H9 (cell line): ENCODE data around the gene LYRM9. TPM values are rescaled to one million over a fixed set of nuclear protein-coding genes. Genes with fewer than 3 reads are reported as not detected.

Experiments used
- DNase-seq: peaks from one replicate; pipeline ENCODE4 v3.0.0-alpha.2; 2017
- H2AFZ ChIP-seq: one replicate; pipeline ENCODE4 v1.6.1; 2013; ENCODE audit warnings: mild to moderate bottlenecking, low read length, control low read depth, moderate library complexity
- H2AK5ac ChIP-seq: 2 replicates; pipeline ENCODE4 v1.6.1; 2013; ENCODE audit warnings: low read length, control low read depth, mixed read lengths; ENCODE audit not compliant: insufficient read length
- H2BK120ac ChIP-seq: one replicate; pipeline ENCODE4 v1.6.1; 2013; ENCODE audit warnings: low read depth, mild to moderate bottlenecking, low read length, control low read depth, inconsistent platforms; ENCODE audit not compliant: poor library complexity, severe bottlenecking
- H2BK12ac ChIP-seq: 2 replicates; pipeline ENCODE4 v1.6.1; 2013; ENCODE audit warnings: low read length, control low read depth, mixed read lengths, low read depth; ENCODE audit not compliant: insufficient read length
- H2BK15ac ChIP-seq: 2 replicates; pipeline ENCODE4 v1.6.1; 2013; ENCODE audit warnings: low read depth, low read length, control low read depth
- H2BK20ac ChIP-seq: one replicate; pipeline ENCODE4 v1.6.1; 2013; ENCODE audit warnings: low read depth, mild to moderate bottlenecking, low read length, control low read depth, inconsistent platforms; ENCODE audit not compliant: poor library complexity, severe bottlenecking
- H2BK5ac ChIP-seq: 2 replicates; pipeline ENCODE4 v1.6.1; 2013; ENCODE audit warnings: low read length, control low read depth, mixed read lengths; ENCODE audit not compliant: insufficient read length
- H3K14ac ChIP-seq: 2 replicates; pipeline ENCODE4 v1.6.1; 2013; ENCODE audit warnings: low read length, control low read depth; ENCODE audit not compliant: insufficient read depth
- H3K18ac ChIP-seq: 2 replicates; pipeline ENCODE4 v1.6.1; 2013; ENCODE audit warnings: low read depth, mild to moderate bottlenecking, mixed read lengths, low read length, control low read depth; ENCODE audit not compliant: insufficient read length
- H3K23ac ChIP-seq: 2 replicates; pipeline ENCODE4 v1.6.1; 2013; ENCODE audit warnings: low read length, control low read depth, mixed read lengths, low read depth; ENCODE audit not compliant: insufficient read length
- H3K23me2 ChIP-seq: 2 replicates; pipeline ENCODE4 v1.6.1; 2013; ENCODE audit warnings: low read depth, mild to moderate bottlenecking, mixed read lengths, low read length, control low read depth; ENCODE audit not compliant: insufficient read length, poor library complexity, severe bottlenecking
- H3K27ac ChIP-seq: 2 replicates; pipeline ENCODE4 v1.5.1; 2013; ENCODE audit warnings: low read length, control low read depth, mixed read lengths, low read depth; ENCODE audit not compliant: insufficient read length
- H3K27me3 ChIP-seq: 2 replicates; pipeline ENCODE4 v1.6.1; 2013; ENCODE audit warnings: low read length, control low read depth, inconsistent platforms; ENCODE audit not compliant: insufficient read depth
- H3K4ac ChIP-seq: 2 replicates; pipeline ENCODE4 v1.6.1; 2013; ENCODE audit warnings: low read depth, mild to moderate bottlenecking, control low read depth, inconsistent platforms, low read length, moderate library complexity
- H3K4me1 ChIP-seq: 2 replicates; pipeline ENCODE4 v1.6.1; 2013; ENCODE audit warnings: low read length, control low read depth, inconsistent platforms; ENCODE audit not compliant: insufficient read depth
- H3K4me2 ChIP-seq: 2 replicates; pipeline ENCODE4 v1.6.1; 2013; ENCODE audit warnings: low read length, control low read depth, mixed read lengths; ENCODE audit not compliant: insufficient read length, insufficient read depth
- H3K56ac ChIP-seq: 2 replicates; pipeline ENCODE4 v1.6.1; 2013; ENCODE audit warnings: low read depth, mild to moderate bottlenecking, mixed read lengths, low read length, control low read depth; ENCODE audit not compliant: insufficient read length
- H3K79me1 ChIP-seq: 2 replicates; pipeline ENCODE4 v1.6.1; 2013; ENCODE audit warnings: low read depth, mild to moderate bottlenecking, moderate library complexity, low read length, control low read depth, inconsistent platforms; ENCODE audit not compliant: insufficient read depth, poor library complexity, severe bottlenecking
- H3K79me2 ChIP-seq: 2 replicates; pipeline ENCODE4 v1.6.1; 2013; ENCODE audit warnings: low read length, control low read depth, inconsistent platforms; ENCODE audit not compliant: insufficient read depth
- H3K9ac ChIP-seq: 2 replicates; pipeline ENCODE4 v1.6.1; 2013; ENCODE audit warnings: low read length, control low read depth, mixed read lengths; ENCODE audit not compliant: insufficient read length; ENCODE audit errors: extremely low read depth
- H3K9me3 ChIP-seq: one replicate; pipeline ENCODE4 v1.6.1; 2013; ENCODE audit warnings: low read depth, low read length, inconsistent platforms; ENCODE audit not compliant: control insufficient read depth
- H3T11ph ChIP-seq: one replicate; pipeline ENCODE4 v1.6.1; 2013; ENCODE audit warnings: mild to moderate bottlenecking, low read length, control low read depth, inconsistent platforms
- H4K20me1 ChIP-seq: one replicate; pipeline ENCODE4 v1.6.1; 2013; ENCODE audit not compliant: control insufficient read depth, insufficient read length, insufficient read depth
- H4K5ac ChIP-seq: 2 replicates; pipeline ENCODE4 v1.6.1; 2013; ENCODE audit warnings: low read depth, mild to moderate bottlenecking, mixed read lengths, low read length, control low read depth; ENCODE audit not compliant: insufficient read length
- H4K8ac ChIP-seq: replicated peaks from 2 replicates; pipeline ENCODE4 v1.6.1; 2013; ENCODE audit warnings: low read length, control low read depth, mixed read lengths, low read depth; ENCODE audit not compliant: insufficient read length
- H4K91ac ChIP-seq: 2 replicates; pipeline ENCODE4 v1.6.1; 2013; ENCODE audit warnings: low read depth, mild to moderate bottlenecking, moderate library complexity, mixed read lengths, low read length, control low read depth; ENCODE audit not compliant: insufficient read length
- H3K27ac Mint-ChIP-seq, 3 experiments: 2 replicates in 2 of 3; 3 replicates in 1 of 3; pipeline ENCODE4 v1.8.0; 2020 to 2021; ENCODE audit warnings: mixed read lengths in 3 of 3, mild to moderate bottlenecking in 1 of 3, moderate library complexity in 1 of 3
- H3K27me3 Mint-ChIP-seq: 2 replicates; pipeline ENCODE4 v1.8.0; 2021; ENCODE audit warnings: low read depth, mild to moderate bottlenecking, moderate library complexity, mixed read lengths
- H3K36me3 Mint-ChIP-seq, 3 experiments: 2 replicates in 2 of 3; 3 replicates in 1 of 3; pipeline ENCODE4 v1.8.0; 2020 to 2021; ENCODE audit warnings: low read depth in 3 of 3, mixed read lengths in 3 of 3; ENCODE audit not compliant: insufficient read depth in 1 of 3
- H3K4me1 Mint-ChIP-seq, 2 experiments: 2 replicates each; pipeline ENCODE4 v1.8.0; 2020; ENCODE audit warnings: mixed read lengths in 2 of 2
- H3K4me3 Mint-ChIP-seq, 2 experiments: 2 replicates in 1 of 2; 3 replicates in 1 of 2; pipeline ENCODE4 v1.8.0; 2020 to 2021; ENCODE audit warnings: mild to moderate bottlenecking in 2 of 2, mixed read lengths in 2 of 2, moderate library complexity in 1 of 2
- H3K9me3 Mint-ChIP-seq, 2 experiments: 2 replicates in 1 of 2; 3 replicates in 1 of 2; pipeline ENCODE4 v1.8.0; 2020; ENCODE audit warnings: mild to moderate bottlenecking in 2 of 2, mixed read lengths in 2 of 2, moderate library complexity in 1 of 2
- CTCF ChIP-seq: fragments of 200-600 bp; sonication (generic); conservative IDR thresholded peaks from 3 replicates; pipeline ENCODE4 v1.8.0; 2021; ENCODE audit warnings: antibody characterized with exemption, mild to moderate bottlenecking
- WGBS: extraction: QIAGEN DNeasy Blood & Tissue Kit; methylation state at CpG from one replicate; pipeline ENCODE4 v1.1.7; 2013; ENCODE audit warnings: missing lambda C conversion rate, low lambda C conversion rate, mixed read lengths; ENCODE audit not compliant: insufficient read length; ENCODE audit errors: extremely low coverage; 5-methylcytosine and 5-hydroxymethylcytosine counted together
- total RNA-seq: library from RNA; stranded (reverse); gene quantifications from 2 replicates; pipeline ENCODE4 v1.2.1, GENCODE V29; 2021

Gene LYRM9
- total RNA-seq, 1 experiment from 2014 or later: 2.2 TPM

DNA sequence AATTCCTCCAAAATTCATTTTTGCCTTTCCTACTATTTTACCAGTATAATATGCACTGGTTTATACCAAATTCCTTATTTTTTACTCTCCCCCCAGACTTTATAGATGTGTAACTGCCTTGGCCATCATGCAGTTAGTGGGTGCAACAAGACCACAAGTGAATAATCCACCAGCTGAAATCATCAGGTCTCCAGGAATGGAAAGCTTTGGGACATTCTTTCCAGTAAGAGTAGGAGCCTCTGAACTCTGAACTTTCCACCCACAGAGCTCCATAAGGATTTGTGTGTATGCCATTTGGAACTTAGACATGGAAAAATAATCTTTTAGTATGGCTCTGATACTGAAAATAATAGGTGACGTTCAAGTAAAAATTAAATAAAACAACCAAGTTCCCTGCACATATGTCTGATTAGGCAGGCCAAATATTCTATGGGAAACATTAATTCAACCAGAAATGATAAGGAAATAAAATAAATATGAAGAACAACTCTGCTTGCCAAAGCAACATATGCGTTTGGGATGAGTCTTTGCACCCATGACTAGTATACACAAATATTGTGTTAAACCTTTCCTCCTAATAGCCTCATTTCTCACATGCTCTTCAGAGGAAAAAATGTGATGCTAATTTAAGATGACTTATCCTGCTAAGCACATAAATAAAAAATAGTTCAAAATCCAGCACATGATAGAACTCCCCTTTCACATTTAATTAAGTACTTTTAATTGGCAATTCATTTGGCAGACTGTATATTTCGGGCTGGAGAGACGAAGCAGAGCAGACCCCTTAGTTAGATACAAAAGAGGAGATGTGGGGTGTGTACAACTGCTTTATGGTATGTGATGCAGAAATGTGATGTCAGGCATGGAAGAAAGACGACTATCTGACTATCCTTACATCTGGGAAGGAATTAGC is 11.6 kb upstream of the LYRM9 start:
- H3K27me3 Mint-ChIP-seq: peaks cover 38% of the 10 kb centered on the region

More for the DNA sequence above, 11.6 kb upstream of the LYRM9 start:
- WGBS: no CpG with 5 or more reads among the region's 5 CpGs
- no peaks in the 10 kb centered on the region; the same call in 1 of the 2 replicates for H3K4me1 ChIP-seq
- H3K18ac ChIP-seq: no peak overlapping the region
- H2BK20ac ChIP-seq: no peak overlapping the region
- H2BK120ac ChIP-seq: no peak overlapping the region
- H3K56ac ChIP-seq: no peak overlapping the region
- H3K36me3 Mint-ChIP-seq: no peaks in the 10 kb centered on the region; a peak in 1 of 7 replicates
- H2BK12ac ChIP-seq: no peak overlapping the region
- H3T11ph ChIP-seq: no peak overlapping the region
- H3K4me2 ChIP-seq: no peak overlapping the region
- no peak overlapping the region for H2AK5ac ChIP-seq
- no peaks in the 10 kb centered on the region for H3K9me3 Mint-ChIP-seq
- H3K27me3 ChIP-seq: no peaks in the 10 kb centered on the region
- no peak overlapping the region for H3K14ac ChIP-seq
- H3K79me1 ChIP-seq: no peaks in the 10 kb centered on the region
- H3K27ac ChIP-seq: no peak overlapping the region
- no peak overlapping the region for H4K5ac ChIP-seq
- no peaks in the 10 kb centered on the region for H4K20me1 ChIP-seq
- no peak overlapping the region for H3K27ac Mint-ChIP-seq
- H3K23ac ChIP-seq: no peak overlapping the region
- H3K9me3 ChIP-seq: no peaks in the 10 kb centered on the region
- no peak overlapping the region for H2BK15ac ChIP-seq
- H4K8ac ChIP-seq: no peak overlapping the region
- H3K9ac ChIP-seq: no peak overlapping the region
- no peak for TF ChIP-seq CTCF
- H2AFZ ChIP-seq: no peak overlapping the region
- H3K79me2 ChIP-seq: no peaks in the 10 kb centered on the region
- DNase-seq: no peak
- no peak overlapping the region for H3K4ac ChIP-seq
- H3K23me2 ChIP-seq: no peaks in the 10 kb centered on the region
- no peak overlapping the region for H3K4me3 Mint-ChIP-seq
- H2BK5ac ChIP-seq: no peak overlapping the region
- peaks cover 25 to 40% of the 10 kb centered on the region in 2 experiments for H3K4me1 Mint-ChIP-seq
- no peak overlapping the region for H4K91ac ChIP-seq
